ENCODE results near the gene E2F7. TPM values are rescaled to one million over a fixed set of nuclear protein-coding genes. Genes with fewer than 3 reads are reported as not detected.

The E2F7 gene
- total RNA-seq, 1 donor from 2014 or later: 15.9 TPM

DNA sequence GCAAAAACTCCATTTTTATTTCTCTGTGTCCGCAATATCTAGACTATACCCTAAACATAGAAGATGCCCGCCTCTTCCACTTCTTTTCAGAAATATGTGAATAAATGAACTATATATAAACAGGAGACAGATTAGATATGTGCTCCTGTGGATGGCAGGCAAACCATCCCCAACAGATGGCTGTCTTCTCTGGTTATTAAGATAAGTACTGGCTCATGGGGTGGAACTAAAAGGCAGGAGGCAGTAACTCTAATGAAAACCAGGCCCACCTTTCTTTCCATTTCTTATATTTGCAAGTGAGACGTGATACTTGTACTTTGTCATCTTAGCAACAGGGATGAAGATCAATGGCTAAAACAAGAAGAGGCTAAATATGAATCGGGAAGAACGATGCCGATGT, 20.2 kb downstream of the E2F7 start:
- Mint-ChIP-seq H3K36me3 (ENCODE audit: insufficient read depth) (peaks cover 25% of the 10 kb centered on the region), H3K9me3 (ENCODE audit: low read depth) (no peaks in the 10 kb centered on the region), H3K27ac (no peak overlapping the region), H3K27me3 (no peaks in the 10 kb centered on the region), H3K4me1 (ENCODE audit: low read depth) (no peaks in the 10 kb centered on the region), H3K4me3 (ENCODE audit: low read depth) (no peak overlapping the region)
- DNase-seq (ENCODE audit: low spot score, unreplicated experiment): no peak
- TF ChIP-seq, protein P1, sequence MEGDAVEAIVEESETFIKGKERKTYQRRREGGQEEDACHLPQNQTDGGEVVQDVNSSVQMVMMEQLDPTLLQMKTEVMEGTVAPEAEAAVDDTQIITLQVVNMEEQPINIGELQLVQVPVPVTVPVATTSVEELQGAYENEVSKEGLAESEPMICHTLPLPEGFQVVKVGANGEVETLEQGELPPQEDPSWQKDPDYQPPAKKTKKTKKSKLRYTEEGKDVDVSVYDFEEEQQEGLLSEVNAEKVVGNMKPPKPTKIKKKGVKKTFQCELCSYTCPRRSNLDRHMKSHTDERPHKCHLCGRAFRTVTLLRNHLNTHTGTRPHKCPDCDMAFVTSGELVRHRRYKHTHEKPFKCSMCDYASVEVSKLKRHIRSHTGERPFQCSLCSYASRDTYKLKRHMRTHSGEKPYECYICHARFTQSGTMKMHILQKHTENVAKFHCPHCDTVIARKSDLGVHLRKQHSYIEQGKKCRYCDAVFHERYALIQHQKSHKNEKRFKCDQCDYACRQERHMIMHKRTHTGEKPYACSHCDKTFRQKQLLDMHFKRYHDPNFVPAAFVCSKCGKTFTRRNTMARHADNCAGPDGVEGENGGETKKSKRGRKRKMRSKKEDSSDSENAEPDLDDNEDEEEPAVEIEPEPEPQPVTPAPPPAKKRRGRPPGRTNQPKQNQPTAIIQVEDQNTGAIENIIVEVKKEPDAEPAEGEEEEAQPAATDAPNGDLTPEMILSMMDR (IDR thresholded peaks at IDR 0.05; ENCODE audit: unreplicated experiment): no peak

GRCh38 chr12:77044721-77045120, 20.6 kb downstream of the E2F7 start:
- H3K27me3 Mint-ChIP-seq: no peaks in the 10 kb centered on the region
- H3K36me3 Mint-ChIP-seq (ENCODE audit: insufficient read depth): peaks cover 28% of the 10 kb centered on the region
- TF ChIP-seq, protein P1 (IDR thresholded peaks at IDR 0.05; ENCODE audit: unreplicated experiment): no peak
- H3K9me3 Mint-ChIP-seq (ENCODE audit: low read depth): no peaks in the 10 kb centered on the region
- DNase-seq (ENCODE audit: low spot score, unreplicated experiment): no peak
- no peak overlapping the region for H3K27ac Mint-ChIP-seq
- H3K4me1 Mint-ChIP-seq (ENCODE audit: low read depth): no peaks in the 10 kb centered on the region
- no peak overlapping the region for H3K4me3 Mint-ChIP-seq (ENCODE audit: low read depth)

- Mint-ChIP-seq H3K9me3 (ENCODE audit: low read depth) (peaks cover 14% of the 10 kb centered on the region), H3K36me3 (ENCODE audit: insufficient read depth) (peaks cover 43% of the 10 kb centered on the region), H3K4me1 (ENCODE audit: low read depth) (no peaks in the 10 kb centered on the region), H3K27me3 (no peaks in the 10 kb centered on the region), H3K27ac (no peak overlapping the region), H3K4me3 (ENCODE audit: low read depth) (no peak overlapping the region)
- DNase-seq (ENCODE audit: low spot score, unreplicated experiment): no peak
- TF ChIP-seq, protein P1 (IDR thresholded peaks at IDR 0.05; ENCODE audit: unreplicated experiment): no peak
Observed at GRCh38 chr12:77042833-77043232, 22.5 kb downstream of the E2F7 start.

- TF ChIP-seq, protein P1 (IDR thresholded peaks at IDR 0.05; ENCODE audit: unreplicated experiment): no peak
- peaks cover 15% of the 10 kb centered on the region for H3K9me3 Mint-ChIP-seq (ENCODE audit: low read depth)
- H3K4me1 Mint-ChIP-seq (ENCODE audit: low read depth): no peaks in the 10 kb centered on the region
- H3K27ac Mint-ChIP-seq: no peak overlapping the region
- H3K4me3 Mint-ChIP-seq (ENCODE audit: low read depth): no peak overlapping the region
- no peak for DNase-seq (ENCODE audit: low spot score, unreplicated experiment)
- H3K27me3 Mint-ChIP-seq: no peaks in the 10 kb centered on the region
- H3K36me3 Mint-ChIP-seq (ENCODE audit: insufficient read depth): peaks cover 49% of the 10 kb centered on the region
Observed at GRCh38 chr12:77040231-77040630, 25.1 kb downstream of the E2F7 start.

DNA sequence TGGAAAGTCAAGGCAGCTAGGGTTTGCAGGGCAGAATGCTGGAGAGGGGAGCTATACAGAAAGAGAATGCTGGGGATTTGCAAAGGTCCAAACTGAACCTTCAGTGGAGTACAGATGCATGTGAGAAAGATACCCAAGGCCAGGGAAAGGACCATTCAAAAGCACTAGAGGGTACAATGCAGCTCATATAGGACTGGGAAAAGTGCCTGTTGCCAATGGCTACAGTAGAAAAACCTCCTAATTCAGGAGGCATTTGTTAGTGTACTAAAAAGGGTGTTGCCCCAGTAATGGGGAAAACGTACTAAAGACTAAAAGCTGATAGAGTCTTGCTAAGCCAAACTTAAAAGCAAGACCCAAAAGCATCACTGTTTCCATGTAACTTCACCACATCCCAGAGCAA, 30.1 kb downstream of the E2F7 start:
- no peak overlapping the region for H3K4me3 Mint-ChIP-seq (ENCODE audit: low read depth)
- H3K4me1 Mint-ChIP-seq (ENCODE audit: low read depth): no peaks in the 10 kb centered on the region
- no peak overlapping the region for H3K27ac Mint-ChIP-seq
- peaks cover 29% of the 10 kb centered on the region for H3K36me3 Mint-ChIP-seq (ENCODE audit: insufficient read depth)
- DNase-seq (ENCODE audit: low spot score, unreplicated experiment): no peak
- H3K9me3 Mint-ChIP-seq (ENCODE audit: low read depth): peaks cover 15% of the 10 kb centered on the region
- no peaks in the 10 kb centered on the region for H3K27me3 Mint-ChIP-seq
- TF ChIP-seq, protein P1 (IDR thresholded peaks at IDR 0.05; ENCODE audit: unreplicated experiment): no peak
